Liver (tissue), 3 donors: ENCODE data around the gene CRIP1.

Experiments
- CTCF ChIP-seq: fragments of 150-350 bp; IDR thresholded peaks from 2 replicates; pipeline ENCODE4 v1.5.1; 2017; ENCODE audit warnings: improper control_type of control experiment, low read depth, low read length; ENCODE audit not compliant: missing input control
- REST ChIP-seq: IDR thresholded peaks from 2 replicates; pipeline ENCODE4 v1.6.1; 2016; ENCODE audit warnings: antibody characterized with exemption, mild to moderate bottlenecking
- SP1 ChIP-seq: IDR thresholded peaks from 2 replicates; pipeline ENCODE4 v1.6.1; 2018; ENCODE audit warnings: antibody characterized with exemption, mild to moderate bottlenecking
- ZBTB33 ChIP-seq: IDR thresholded peaks from 2 replicates; pipeline ENCODE4 v1.6.1; 2016; ENCODE audit warnings: antibody characterized with exemption
- donor health status: healthy.
- donor health status: healthy.

GRCh38 chr14:105531088-105531893 is 44.6 kb downstream of the CRIP1 start:
- TF ChIP-seq CTCF (no peak), ZBTB33 (no peak), SP1 (no peak), REST (no peak)
